GM18520 (cell line): Measurements from ENCODE around the gene KRTAP10-6.
"Not testable (repeated sequence)": the region's sequence is repeated elsewhere in the genome, so short reads cannot be mapped to it uniquely, and the experiment has no call there.

Experiments used
- ATAC-seq: cut with Tn5 transposase; IDR thresholded peaks from one replicate; pipeline ENCODE4 v1.9.1; 2021; ENCODE audit not compliant: unreplicated experiment

The KRTAP10-6 gene

GRCh38 chr21:44579056-44579832 is 13.1 kb downstream of the KRTAP10-6 start:
- ATAC-seq, result no peak

- no peak for ATAC-seq
Measured at GRCh38 chr21:44578371-44579055, 13.8 kb downstream of the KRTAP10-6 start.

DNA sequence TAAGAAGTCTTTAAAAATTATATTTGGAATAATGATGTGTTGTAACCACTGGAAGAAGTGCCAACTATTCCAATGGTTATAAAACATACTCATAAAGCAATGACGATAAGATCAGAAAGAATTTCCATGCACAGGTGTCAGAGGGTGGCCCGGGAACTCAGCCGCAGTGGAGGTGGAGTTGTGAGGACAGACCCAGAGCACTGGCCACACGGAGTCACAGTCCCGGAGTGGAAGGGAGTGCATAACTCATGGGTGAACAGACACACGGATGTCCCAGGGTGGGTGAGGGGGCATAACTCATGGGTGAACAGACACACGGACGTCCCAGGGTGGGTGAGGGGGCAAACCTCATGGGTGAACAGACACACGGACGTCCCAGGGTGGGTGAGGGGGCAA is 16.3 kb downstream of the KRTAP10-6 start:
- ATAC-seq, result no peak

DNA sequence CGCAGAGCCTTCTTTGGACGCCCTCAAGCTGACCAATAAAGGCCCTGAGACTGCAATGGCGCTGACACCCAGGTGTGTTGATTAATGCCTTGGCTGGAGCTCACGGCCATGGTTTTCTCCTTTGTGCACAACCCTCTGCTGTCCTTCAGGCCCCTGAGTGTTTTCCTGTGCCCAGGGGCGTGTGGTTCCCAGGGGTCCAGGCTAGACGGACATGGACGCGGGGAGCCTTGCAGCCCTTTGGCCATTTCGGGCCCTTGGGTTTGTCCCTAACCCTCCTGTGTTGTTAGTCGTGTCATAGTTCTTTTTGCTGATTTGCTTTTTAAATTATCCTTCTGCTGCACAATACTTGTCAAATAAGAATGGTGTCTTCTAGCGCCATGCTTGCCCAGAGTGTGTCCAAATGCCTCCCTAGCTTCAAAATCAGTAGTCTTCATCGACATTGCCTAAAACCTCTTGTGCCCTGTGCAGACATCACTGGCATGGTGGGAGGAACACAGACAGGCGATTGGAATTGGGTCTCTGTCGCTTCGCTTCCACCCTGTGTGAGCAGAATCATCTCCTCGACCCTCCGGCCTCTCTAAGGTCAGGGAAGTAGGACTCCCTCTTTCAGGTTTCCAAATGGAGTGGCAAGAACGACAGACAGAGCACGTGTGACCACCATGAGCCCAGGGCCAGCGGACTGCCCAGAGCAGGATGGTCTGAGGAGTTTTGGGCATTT is 16.8 kb downstream of the KRTAP10-6 start:
- ATAC-seq, result no peak

DNA sequence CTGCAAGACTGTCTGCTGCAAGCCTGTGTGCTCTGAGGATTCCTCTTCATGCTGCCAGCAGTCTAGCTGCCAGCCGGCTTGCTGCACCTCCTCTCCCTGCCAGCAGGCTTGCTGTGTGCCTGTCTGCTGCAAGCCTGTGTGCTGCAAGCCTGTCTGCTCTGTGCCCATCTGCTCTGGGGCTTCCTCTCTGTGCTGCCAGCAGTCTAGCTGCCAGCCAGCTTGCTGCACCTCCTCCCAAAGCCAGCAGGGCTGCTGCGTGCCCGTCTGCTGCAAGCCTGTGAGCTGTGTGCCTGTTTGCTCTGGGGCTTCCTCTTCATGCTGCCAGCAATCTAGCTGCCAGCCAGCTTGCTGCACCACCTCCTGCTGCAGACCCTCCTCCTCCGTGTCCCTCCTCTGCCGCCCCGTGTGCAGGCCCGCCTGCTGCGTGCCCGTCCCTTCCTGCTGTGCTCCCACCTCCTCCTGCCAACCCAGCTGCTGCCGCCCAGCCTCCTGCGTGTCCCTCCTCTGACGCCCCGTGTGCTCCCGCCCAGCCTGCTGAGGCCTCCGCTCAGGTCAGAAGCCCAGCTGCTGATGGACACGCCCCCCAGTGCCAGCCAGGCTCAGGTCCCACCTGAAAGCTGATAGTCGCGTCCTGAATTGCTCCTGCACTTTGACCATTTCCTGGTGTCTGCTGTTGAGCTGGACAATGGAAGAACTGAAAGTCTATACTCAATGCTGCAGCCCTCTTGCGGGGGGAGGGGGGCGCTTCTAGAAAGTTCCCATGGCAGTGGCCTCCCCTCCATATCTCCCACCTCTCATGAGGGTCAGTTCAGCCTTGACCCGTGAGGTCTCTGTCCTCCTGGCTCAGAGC is 17.6 kb downstream of the KRTAP10-6 start:
- no peak for ATAC-seq

DNA sequence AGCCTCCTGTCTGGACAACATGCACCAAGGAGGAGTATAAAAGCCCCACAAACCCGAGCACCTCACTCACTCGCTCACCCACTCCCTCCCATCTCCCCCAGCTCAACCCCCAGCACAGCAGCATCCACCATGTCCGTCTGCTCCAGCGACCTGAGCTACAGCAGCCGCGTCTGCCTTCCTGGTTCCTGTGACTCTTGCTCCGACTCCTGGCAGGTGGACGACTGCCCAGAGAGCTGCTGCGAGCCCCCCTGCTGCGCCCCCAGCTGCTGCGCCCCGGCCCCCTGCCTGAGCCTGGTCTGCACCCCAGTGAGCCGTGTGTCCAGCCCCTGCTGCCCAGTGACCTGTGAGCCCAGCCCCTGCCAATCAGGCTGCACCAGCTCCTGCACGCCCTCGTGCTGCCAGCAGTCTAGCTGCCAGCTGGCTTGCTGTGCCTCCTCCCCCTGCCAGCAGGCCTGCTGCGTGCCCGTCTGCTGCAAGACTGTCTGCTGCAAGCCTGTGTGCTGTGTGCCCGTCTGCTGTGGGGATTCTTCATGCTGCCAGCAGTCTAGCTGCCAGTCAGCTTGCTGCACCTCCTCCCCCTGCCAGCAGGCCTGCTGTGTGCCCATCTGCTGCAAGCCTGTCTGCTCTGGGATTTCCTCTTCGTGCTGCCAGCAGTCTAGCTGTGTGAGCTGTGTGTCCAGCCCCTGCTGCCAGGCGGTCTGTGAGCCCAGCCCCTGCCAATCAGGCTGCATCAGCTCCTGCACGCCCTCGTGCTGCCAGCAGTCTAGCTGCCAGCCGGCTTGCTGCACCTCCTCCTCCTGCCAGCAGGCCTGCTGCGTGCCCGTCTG is 18.5 kb downstream of the KRTAP10-6 start, which contains the start of gene KRTAP10-4:
TSS of gene KRTAP10-4 (plus strand) at position 100 of the 827 bp plus-strand sequence. CDS start at position 130, 30 bp downstream.
- not testable (repeated sequence) for ATAC-seq

DNA sequence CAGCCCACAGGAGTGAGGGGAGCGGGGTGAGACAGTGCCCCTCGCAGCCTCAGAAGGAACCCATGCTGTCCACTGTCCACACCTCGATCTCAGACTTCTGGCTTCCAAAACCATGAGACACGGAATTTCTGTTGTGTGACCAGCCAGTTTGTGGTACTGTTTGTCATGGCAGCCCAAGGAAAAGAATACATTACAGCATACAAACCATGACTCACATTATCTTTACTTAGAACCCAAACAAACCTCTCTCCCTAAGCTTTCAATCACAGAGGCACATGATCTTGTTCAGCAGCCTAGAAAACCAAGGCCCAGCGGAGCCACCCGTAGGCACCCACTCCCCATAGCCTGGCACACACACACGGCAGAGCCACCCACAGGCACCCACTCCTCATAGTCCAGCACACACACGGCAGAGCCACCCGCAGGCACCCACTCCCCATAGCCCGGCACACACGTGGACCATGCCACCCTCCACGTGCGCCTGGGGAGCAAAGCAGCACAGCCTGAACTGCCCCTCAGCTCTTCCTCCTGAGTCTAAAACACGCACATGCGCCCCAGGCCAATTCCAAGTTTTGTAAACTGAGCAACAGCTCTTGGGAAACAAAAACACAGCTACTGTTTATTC is 19.2 kb downstream of the KRTAP10-6 start:
- ATAC-seq, result no peak

GRCh38 chr21:44571844-44572782 is 20.2 kb downstream of the KRTAP10-6 start:
- ATAC-seq, result no peak

DNA sequence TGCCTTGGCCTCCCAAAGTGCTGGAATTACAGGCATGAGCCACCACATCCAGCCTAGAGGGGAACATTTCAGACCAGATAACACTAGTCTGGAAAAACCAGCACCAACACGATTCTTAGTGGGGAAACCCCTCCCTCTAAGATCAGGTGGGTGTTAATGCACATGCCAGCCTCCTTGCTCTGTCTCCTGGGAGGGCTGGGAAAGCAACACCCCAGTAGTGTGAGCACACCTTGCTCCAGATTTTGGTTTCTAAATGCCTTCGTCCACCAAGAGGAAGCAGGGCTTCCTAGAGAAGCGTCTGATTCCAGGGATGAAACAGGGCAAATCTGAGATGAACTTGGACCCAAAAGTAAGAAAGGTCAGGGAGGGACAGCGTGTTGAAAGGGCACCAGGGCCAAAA is 21.0 kb downstream of the KRTAP10-6 start:
- ATAC-seq, result no peak

DNA sequence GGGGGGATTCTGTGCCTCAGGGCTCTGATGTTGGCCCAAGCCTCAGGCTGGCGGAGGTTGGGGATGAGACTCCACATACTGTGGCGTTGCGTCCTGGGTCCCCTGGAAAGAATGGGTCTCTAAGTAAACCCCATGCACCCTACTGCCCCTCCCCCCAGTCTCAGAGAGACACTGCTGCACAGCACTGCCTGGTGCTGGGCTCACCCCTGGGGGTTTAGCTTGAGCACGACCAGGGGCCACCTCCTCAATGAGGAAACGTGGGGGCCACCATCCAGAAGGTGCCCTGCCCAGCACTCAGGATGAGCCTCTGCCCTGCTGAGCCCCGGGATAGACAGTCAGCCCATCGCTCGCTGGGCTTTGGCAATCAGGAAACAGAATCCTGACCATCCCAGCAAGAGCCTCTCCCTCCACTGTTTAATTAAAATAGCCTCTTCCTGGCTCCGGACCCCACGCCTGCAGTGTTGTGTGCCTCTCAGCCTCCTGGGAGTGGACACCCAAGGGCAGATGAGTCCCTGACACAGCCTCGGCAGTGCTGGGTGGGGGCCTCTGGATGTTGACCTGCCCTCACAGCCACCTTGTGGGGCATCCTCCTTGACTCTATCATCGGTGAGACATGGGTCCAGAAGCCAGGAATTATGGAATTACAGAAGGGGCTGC is 22.3 kb downstream of the KRTAP10-6 start:
- ATAC-seq, result no peak

DNA sequence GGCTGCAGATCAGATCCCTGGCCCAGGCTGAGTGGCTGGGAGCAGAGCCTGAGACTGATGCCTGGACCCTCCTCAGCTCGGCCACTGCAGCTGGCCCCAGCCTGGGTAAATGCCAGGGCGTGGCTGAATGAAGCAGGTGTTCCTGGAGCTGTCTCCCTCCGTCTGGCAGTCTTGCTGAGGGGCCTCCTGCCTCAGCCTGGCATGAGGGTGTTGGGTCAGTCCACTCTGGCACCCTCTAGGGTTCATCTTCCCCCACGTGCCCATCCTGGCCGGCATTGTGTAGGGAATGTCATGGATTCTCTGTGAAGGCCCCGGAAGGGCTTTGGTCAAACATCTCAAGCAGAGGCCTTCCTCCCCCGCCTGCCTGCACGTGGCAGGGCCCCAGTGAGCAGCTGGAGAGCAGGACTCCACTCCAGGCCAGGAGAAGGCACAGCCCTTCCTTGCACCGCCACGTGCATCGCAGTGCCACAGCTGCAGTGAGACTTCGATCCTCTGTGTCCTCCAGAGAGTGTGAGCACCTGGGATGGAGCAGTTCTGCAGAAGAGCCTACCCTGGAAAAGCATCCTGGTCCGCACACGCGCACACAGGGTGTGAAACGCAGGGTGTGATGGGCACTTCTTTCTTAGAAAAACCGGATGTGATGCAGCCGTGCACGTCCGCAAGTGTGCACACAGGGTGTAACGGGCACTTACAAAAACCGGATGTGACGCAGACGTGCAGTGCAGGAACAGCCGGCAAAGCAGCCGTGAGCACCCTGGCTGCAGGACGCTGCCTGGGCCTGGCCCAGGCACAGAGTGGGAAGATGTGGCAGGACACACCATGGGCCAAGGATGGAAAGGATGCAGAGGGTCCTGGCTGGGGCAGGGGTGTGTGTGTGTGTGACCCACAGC is 23.4 kb downstream of the KRTAP10-6 start:
- no peak for ATAC-seq

DNA sequence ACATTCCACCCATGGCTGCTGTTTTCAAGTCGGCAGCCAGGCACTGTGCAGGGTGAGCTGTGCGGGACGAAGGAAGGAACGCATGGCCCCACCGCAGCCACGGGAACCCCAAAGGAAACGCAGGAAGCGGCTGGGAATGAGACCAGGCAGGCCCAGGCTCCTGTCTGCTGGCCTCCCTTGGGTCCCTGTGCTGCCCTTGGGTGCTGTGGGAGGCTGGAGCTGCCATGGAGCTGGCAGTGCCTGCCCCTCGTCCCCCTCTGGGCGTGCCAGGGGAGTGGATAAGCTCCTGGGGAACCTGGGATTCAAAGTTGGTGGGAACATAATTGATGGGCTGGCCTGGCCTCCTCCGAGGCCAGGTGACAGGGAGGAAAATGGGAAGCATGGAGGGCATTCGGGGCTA is 24.0 kb downstream of the KRTAP10-6 start:
- ATAC-seq, result no peak

- ATAC-seq, result no peak
Measured at GRCh38 chr21:44567481-44568171, 24.7 kb downstream of the KRTAP10-6 start.

- no peak for ATAC-seq
Measured at GRCh38 chr21:44566403-44566802, 25.9 kb downstream of the KRTAP10-6 start.

GRCh38 chr21:44564886-44565598 is 27.3 kb downstream of the KRTAP10-6 start:
- no peak for ATAC-seq

DNA sequence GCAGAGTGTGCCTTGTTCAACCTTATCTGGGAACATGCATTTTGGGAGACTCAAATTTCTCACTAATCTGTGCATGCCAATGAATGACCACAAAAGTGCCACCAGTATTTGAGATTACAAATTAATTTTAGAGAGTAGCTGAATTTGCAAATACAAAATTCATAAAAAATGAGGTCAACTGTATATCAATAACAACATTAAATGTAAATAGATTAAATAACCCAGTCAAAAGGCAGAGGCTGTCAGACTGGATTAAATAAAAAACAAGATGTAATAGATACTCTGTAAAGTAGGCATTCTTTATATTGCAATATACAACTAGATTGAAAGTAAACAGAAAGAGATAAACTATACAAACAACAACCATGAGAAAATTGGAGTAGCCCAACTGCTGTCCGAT is 28.2 kb downstream of the KRTAP10-6 start:
- ATAC-seq, result no peak
